GM23248 (cell line): Measurements from ENCODE around the gene TRPM2. TPM values are rescaled to one million over a fixed set of nuclear protein-coding genes. Genes with fewer than 3 reads are reported as not detected.

Source experiments
- DNase-seq: peaks from one replicate; pipeline ENCODE4 v3.0.0-alpha.2; 2015
- H2AFZ ChIP-seq: fragments of 200-600 bp; sonication (generic); 2 replicates; pipeline ENCODE4 v1.6.1; 2016; ENCODE audit warnings: antibody characterized with exemption
- H3F3A ChIP-seq: fragments of 200-600 bp; sonication (generic); 2 replicates; pipeline ENCODE4 v1.6.1; 2016; ENCODE audit warnings: mild to moderate bottlenecking, antibody characterized with exemption, mixed run types; ENCODE audit not compliant: insufficient read depth
- H3K27ac ChIP-seq: fragments of 200-600 bp; sonication (generic); 2 replicates; pipeline ENCODE4 v1.5.1; 2016; ENCODE audit warnings: mild to moderate bottlenecking
- H3K27me3 ChIP-seq: fragments of 200-600 bp; sonication (generic); replicated peaks from 2 replicates; pipeline ENCODE4 v1.6.1; 2016; ENCODE audit warnings: mild to moderate bottlenecking; ENCODE audit not compliant: insufficient read depth
- H3K36me3 ChIP-seq: fragments of 200-600 bp; sonication (generic); 2 replicates; pipeline ENCODE4 v1.6.1; 2016; ENCODE audit warnings: low read depth, mild to moderate bottlenecking
- H3K4me1 ChIP-seq: fragments of 200-600 bp; sonication (generic); 2 replicates; pipeline ENCODE4 v1.6.1; 2016; ENCODE audit warnings: mild to moderate bottlenecking; ENCODE audit not compliant: insufficient read depth
- H3K4me2 ChIP-seq: fragments of 200-600 bp; sonication (generic); one replicate; pipeline ENCODE4 v1.6.1; 2016; ENCODE audit warnings: mild to moderate bottlenecking; ENCODE audit not compliant: unreplicated experiment
- H3K4me3 ChIP-seq: fragments of 200-600 bp; sonication (generic); 2 replicates; pipeline ENCODE4 v1.5.1; 2016; ENCODE audit warnings: mild to moderate bottlenecking
- H3K79me2 ChIP-seq: fragments of 200-600 bp; sonication (generic); 2 replicates; pipeline ENCODE4 v1.6.1; 2016; ENCODE audit warnings: mild to moderate bottlenecking; ENCODE audit not compliant: insufficient read depth
- H3K9ac ChIP-seq: fragments of 200-600 bp; sonication (generic); 2 replicates; pipeline ENCODE4 v1.6.1; 2016; ENCODE audit warnings: mild to moderate bottlenecking
- H3K9me2 ChIP-seq: fragments of 200-600 bp; sonication (generic); 2 replicates; pipeline ENCODE4 v1.6.1; 2016; ENCODE audit warnings: mixed run types, mild to moderate bottlenecking, moderate library complexity; ENCODE audit not compliant: insufficient read depth
- H3K9me3 ChIP-seq: fragments of 200-600 bp; sonication (generic); one replicate; pipeline ENCODE4 v1.6.1; 2017; ENCODE audit warnings: low read depth
- H4K20me1 ChIP-seq: fragments of 200-600 bp; sonication (generic); 2 replicates; pipeline ENCODE4 v1.6.0; 2016; ENCODE audit not compliant: insufficient read depth
- EZH2 ChIP-seq: fragments of 200-600 bp; sonication (generic); IDR thresholded peaks from 2 replicates; pipeline ENCODE4 v1.6.1; 2018; ENCODE audit warnings: antibody characterized with exemption, mild to moderate bottlenecking; ENCODE audit not compliant: insufficient read depth, poor library complexity, severe bottlenecking
- EZH2phosphoT487 ChIP-seq: fragments of 200-600 bp; sonication (generic); IDR thresholded peaks from 2 replicates; pipeline ENCODE4 v1.6.1; 2018; ENCODE audit warnings: antibody characterized with exemption, moderate library complexity, mild to moderate bottlenecking, low read depth; ENCODE audit not compliant: insufficient read depth
- WGBS, 2 experiments: methylation state at CpG; one replicate each; pipeline ENCODE4 v1.1.6; 2015 to 2017; ENCODE audit warnings: low lambda C conversion rate in 2 of 2, low coverage in 1 of 2; ENCODE audit errors: missing lambda C conversion rate in 2 of 2; 5-methylcytosine and 5-hydroxymethylcytosine counted together
- in situ Hi-C: fragments of 300-500 bp; cut with MboI; formaldehyde crosslinking; loops from 2 replicates; pipeline ENCODE4 v1.15.0; 2020
- polyA plus RNA-seq: library from polyadenylated mRNA; unstranded; fragments of >200 nt; fragmentation: Nextera tagmentation; extraction: Ambion mirVana; gene quantifications from 2 replicates; pipeline ENCODE4 v1.2.1, GENCODE V29; 2016
- total RNA-seq: library from RNA; depleted of rRNA; stranded (reverse); fragments of >200 nt; shearing (Covaris generic); gene quantifications from 2 replicates; pipeline ENCODE4 v1.2.3, GENCODE V29; 2014

The TRPM2 gene
- total and polyA plus RNA-seq, 2 experiments from 2014 or later, result 0.22 TPM; not detected in 1

DNA sequence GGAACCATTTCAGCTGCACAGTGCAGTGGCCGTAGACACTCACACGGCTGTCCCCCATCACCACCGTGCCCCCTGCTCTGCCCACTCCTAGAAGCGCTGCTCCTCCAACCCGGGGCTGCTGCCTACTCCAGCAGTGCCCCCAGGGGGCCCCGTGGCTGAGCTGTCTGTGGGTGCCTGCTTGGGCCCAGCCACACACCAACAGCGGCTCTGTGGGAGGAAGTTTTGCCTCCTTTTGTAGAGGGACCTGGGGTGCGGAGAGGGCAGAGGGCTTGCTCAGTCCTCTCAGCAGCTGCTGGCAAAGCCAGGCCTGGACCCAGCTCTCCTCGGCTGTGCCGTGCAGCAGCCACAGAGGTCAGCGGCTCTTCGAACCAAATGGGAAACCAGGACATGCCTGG lies 90.5 kb downstream of the TRPM2 start:
- WGBS, 2 experiments, result 54 to 73% methylated on average over 10 to 12 of the region's 12 CpGs
- DNase-seq, result no peak

DNA sequence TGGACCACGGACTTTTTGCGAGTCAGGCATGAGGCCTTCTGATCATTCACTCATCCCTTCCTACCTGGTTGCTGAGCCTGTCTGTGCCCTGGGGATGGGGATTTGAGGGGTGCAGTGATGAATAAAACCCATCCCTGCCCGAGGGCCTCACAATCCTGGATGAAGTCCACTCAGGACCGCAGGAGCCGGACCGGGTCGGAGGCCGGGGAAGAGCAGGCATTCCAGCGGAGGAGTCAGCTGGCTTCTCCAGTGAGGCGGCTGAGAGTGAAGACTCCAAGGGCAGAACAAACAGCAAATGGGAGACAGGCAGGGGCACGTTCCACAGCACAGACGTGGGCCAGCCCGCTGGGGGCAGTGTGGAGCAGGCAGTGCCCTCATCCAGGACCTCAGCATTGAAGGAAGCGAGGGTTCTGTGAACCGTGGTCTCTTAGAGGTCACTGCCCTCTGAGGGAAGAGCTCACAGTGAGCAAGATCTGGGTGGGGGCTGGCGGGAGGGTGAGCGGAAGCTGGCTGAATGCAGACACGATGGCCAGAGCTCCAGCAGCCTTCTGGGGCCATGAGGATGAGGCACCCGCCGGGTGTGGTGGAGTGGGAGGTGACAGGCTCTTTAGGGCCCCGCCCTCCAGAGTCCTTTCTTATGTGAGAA lies 91.0 kb downstream of the TRPM2 start:
- no peaks in the 10 kb centered on the region for H3F3A ChIP-seq
- no peak for DNase-seq
- no peak for TF ChIP-seq EZH2phosphoT487
- TF ChIP-seq EZH2, result no peak
- H3K79me2 ChIP-seq, result no peaks in the 10 kb centered on the region
- no peaks in the 10 kb centered on the region for H3K9me2 ChIP-seq
- no peaks in the 10 kb centered on the region for H3K9me3 ChIP-seq
- in situ Hi-C loops, result no loop called here
- peaks cover 17% of the 10 kb centered on the region for H3K27me3 ChIP-seq
- H3K4me3 ChIP-seq, result no peak overlapping the region
- no peak overlapping the region for H3K4me2 ChIP-seq
- 68 to 75% methylated on average over 21 of the region's 21 CpGs for WGBS, 2 experiments
- H3K4me1 ChIP-seq, result no peaks in the 10 kb centered on the region
- no peaks in the 10 kb centered on the region for H3K36me3 ChIP-seq
- H4K20me1 ChIP-seq, result no peaks in the 10 kb centered on the region
- H2AFZ ChIP-seq, result no peak overlapping the region
- no peak overlapping the region for H3K9ac ChIP-seq
- H3K27ac ChIP-seq, result no peak overlapping the region

More for the DNA sequence above, 90.5 kb downstream of the TRPM2 start:
- H4K20me1 ChIP-seq, result no peaks in the 10 kb centered on the region
- peaks cover 12% of the 10 kb centered on the region for H3K27me3 ChIP-seq
- no peak overlapping the region for H3K27ac ChIP-seq
- in situ Hi-C loops, result no loop called here
- no peaks in the 10 kb centered on the region for H3K9me2 ChIP-seq
- H2AFZ ChIP-seq, result no peak overlapping the region
- no peaks in the 10 kb centered on the region for H3K36me3 ChIP-seq
- no peaks in the 10 kb centered on the region for H3K79me2 ChIP-seq
- no peaks in the 10 kb centered on the region for H3F3A ChIP-seq
- H3K4me2 ChIP-seq, result no peak overlapping the region
- TF ChIP-seq EZH2 (no peak), EZH2phosphoT487 (no peak)
- H3K4me3 ChIP-seq, result no peak overlapping the region
- H3K4me1 ChIP-seq, result no peaks in the 10 kb centered on the region
- no peak overlapping the region for H3K9ac ChIP-seq
- no peaks in the 10 kb centered on the region for H3K9me3 ChIP-seq

DNA sequence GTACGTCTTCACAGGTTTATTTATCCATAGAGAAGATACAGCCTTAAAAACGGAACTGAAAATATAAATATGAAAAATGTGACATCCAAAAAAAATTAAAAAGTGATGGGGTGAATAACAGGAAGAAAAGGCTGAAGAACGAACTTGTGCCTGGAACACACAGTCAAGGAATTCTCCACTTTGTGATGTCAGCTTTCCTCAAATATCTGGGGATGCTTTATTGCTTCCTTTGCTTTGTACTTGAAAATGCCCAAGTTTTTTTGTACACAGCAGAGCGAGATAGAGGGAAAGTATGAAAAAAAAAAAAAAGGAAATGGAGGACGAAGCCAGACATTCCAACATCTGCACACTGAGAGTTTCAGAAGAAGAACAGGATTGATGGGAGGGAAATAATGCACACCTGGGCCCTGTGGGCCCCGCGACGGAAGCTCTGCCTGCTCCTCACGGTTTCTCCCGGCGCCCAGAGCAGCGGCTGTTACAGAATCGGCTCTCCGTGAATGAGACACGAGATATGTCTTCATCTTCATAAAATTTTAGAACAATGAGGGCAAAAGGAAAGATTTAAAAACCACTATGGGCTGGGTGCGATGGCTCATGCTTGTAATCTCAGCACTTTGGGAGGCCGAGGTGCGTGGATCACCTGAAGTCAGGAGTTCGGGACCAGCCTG lies 91.9 kb downstream of the TRPM2 start:
- H3K4me3 ChIP-seq, result no peak overlapping the region
- no peaks in the 10 kb centered on the region for H4K20me1 ChIP-seq
- no peaks in the 10 kb centered on the region for H3K4me1 ChIP-seq
- no peak overlapping the region for H3K9ac ChIP-seq
- H3K9me2 ChIP-seq, result no peaks in the 10 kb centered on the region
- no peaks in the 10 kb centered on the region for H3K36me3 ChIP-seq
- no peak overlapping the region for H2AFZ ChIP-seq
- H3K79me2 ChIP-seq, result no peaks in the 10 kb centered on the region
- 23 to 26% methylated on average over 19 of the region's 19 CpGs for WGBS, 2 experiments
- no peaks in the 10 kb centered on the region for H3K9me3 ChIP-seq
- no peak for DNase-seq
- H3K4me2 ChIP-seq, result no peak overlapping the region
- in situ Hi-C loops, result no loop called here
- H3K27ac ChIP-seq, result no peak overlapping the region
- peaks cover 19% of the 10 kb centered on the region; the same call in 1 of the 2 replicates for H3K27me3 ChIP-seq
- TF ChIP-seq EZH2 (no peak), EZH2phosphoT487 (no peak)
- no peaks in the 10 kb centered on the region for H3F3A ChIP-seq

DNA sequence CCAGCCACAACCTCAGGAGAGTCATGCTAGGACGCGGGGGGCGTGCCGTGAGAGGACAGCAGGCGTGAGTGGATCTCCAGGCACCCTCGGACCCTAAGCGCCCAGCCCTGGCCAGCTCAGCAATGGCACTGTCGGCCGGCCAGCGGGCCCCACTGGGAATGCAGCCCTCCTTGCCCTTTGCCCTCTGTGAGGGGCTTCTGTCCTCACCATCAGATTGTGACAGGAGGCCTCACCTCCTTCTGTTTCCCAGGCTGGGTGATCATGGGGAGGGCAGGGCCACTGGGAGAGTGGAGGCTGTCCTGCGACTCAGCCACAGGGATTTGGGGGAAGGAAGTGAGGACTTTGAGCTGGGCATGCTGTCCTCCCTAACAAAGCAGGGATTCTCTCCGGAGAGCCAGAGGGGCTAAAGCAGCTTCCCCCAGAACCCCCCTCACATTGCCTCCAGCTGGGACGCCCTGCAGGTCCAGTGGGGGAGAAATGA lies 95.3 kb downstream of the TRPM2 start:
- no peak overlapping the region for H3K27ac ChIP-seq
- no peaks in the 10 kb centered on the region for H3K9me2 ChIP-seq
- no peak overlapping the region for H3K4me2 ChIP-seq
- in situ Hi-C loops, result no loop called here
- H3K79me2 ChIP-seq, result no peaks in the 10 kb centered on the region
- TF ChIP-seq EZH2, result no peak
- TF ChIP-seq EZH2phosphoT487, result no peak
- H3K27me3 ChIP-seq, result peaks cover 20% of the 10 kb centered on the region
- H3K36me3 ChIP-seq, result no peaks in the 10 kb centered on the region
- H2AFZ ChIP-seq, result no peak overlapping the region
- no peak overlapping the region for H3K4me3 ChIP-seq
- no peaks in the 10 kb centered on the region for H4K20me1 ChIP-seq
- 46 to 50% methylated on average over 13 of the region's 13 CpGs for WGBS, 2 experiments
- no peak for DNase-seq
- H3K9me3 ChIP-seq, result no peaks in the 10 kb centered on the region
- 0 out of 2 replicates have a peak, but pooled peaks cover 4% of the 10 kb centered on the region for H3F3A ChIP-seq
- H3K4me1 ChIP-seq, result no peaks in the 10 kb centered on the region
- H3K9ac ChIP-seq, result no peak overlapping the region
